ENCODE data around the gene TUBD1.
"Not testable (repeated sequence)": the region's sequence is repeated elsewhere in the genome, so short reads cannot be mapped to it uniquely, and the experiment has no call there.

Gene TUBD1

DNA sequence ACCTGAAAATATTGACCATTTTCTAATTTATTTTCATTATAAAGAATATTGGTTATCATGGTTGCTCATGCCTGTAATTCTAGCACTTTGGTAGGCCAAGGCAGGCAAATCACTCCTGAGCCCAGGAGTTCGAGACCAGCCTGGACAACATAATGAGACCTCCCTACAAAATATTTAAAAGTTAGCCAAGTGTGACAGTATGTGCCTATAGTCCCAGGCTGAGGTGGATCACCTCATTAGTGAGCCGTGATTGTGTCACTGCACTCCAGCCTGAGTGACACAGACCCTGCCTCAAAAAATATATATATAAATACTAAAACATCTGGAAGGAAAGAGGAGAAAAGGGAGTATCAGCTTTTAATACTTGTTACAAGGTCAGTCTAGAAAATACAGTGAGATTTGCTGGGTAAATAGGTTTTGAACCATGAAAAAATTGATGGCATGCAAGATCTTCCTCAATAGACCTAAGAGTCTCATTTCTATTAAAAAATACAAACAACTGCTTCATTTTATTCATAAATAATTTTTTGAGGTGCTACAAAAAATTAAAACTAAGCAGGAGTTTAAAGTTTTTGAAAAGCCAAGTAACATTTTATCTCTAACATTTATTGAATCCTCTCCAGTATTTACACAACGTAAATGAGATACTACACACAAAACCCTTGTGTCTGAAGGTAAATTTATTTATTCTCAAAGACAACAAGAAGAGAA is 47.7 kb downstream of the TUBD1 start:
- DNase-seq (ENCODE audit: low read depth): no peak
- TF ChIP-seq, protein P1, sequence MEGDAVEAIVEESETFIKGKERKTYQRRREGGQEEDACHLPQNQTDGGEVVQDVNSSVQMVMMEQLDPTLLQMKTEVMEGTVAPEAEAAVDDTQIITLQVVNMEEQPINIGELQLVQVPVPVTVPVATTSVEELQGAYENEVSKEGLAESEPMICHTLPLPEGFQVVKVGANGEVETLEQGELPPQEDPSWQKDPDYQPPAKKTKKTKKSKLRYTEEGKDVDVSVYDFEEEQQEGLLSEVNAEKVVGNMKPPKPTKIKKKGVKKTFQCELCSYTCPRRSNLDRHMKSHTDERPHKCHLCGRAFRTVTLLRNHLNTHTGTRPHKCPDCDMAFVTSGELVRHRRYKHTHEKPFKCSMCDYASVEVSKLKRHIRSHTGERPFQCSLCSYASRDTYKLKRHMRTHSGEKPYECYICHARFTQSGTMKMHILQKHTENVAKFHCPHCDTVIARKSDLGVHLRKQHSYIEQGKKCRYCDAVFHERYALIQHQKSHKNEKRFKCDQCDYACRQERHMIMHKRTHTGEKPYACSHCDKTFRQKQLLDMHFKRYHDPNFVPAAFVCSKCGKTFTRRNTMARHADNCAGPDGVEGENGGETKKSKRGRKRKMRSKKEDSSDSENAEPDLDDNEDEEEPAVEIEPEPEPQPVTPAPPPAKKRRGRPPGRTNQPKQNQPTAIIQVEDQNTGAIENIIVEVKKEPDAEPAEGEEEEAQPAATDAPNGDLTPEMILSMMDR (IDR thresholded peaks at IDR 0.05; ENCODE audit: control insufficient read depth, insufficient read depth, low read depth, low read length, missing control alignments): no peak
- H3K4me3 ChIP-seq (ENCODE audit: control insufficient read depth, low read depth, low read length): no peak overlapping the region

DNA sequence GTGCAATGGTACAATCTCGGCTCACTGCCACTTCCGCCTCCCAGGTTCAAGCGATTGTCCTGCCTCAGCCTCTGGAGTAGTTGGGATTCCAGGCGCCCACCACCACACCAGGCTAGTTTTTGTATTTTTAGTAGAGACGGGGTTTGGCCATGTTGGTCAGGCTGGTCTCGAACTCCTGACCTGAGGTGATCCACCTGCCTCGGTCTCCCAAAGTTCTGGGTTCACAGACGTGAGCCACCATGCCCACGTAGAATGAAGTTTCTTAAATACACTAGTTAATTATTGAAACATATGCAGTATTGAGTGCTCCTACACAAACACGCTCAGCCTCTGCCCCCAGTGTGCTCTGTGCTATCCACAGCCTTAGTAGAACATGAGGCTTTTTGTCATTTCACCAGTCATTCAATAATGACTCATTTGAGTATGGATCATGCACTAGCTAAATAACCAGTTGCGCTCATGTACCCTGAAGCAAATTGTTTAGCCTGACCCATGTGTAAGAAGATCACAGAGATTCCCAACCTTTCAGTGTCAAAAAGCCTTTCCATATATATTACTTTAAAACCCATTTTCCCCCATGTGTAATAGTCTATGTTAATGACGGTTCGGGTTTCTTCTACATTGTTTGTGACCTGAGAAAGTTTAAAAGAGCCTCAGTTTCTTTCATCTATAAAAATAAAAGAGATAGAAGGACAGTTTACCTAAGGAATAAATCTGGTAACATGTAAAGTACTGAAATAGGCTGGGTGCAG is 49.7 kb downstream of the TUBD1 start:
- DNase-seq (ENCODE audit: low read depth): peak; percentile 99
- TF ChIP-seq, protein P1 (IDR thresholded peaks at IDR 0.05; ENCODE audit: control insufficient read depth, insufficient read depth, low read depth, low read length, missing control alignments): no peak
- no peak overlapping the region for H3K4me3 ChIP-seq (ENCODE audit: control insufficient read depth, low read depth, low read length)

DNA sequence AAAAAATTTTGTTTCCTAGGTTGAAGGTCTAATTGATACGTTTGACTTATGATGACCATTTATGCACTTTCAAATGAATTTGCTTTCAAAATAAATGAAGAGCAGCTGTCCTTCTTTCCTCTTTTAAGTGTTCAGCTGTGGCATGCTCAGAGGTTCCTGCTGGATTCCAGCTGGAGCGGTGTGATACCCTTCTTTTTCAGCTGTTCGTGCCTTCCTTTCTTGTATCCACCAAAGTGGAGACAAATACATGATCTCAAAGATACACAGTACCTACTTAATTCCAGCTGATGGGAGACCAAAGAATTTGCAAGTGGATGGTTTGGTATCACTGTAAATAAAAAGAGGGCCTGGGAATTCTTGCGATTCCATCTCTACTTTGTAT is 50.9 kb downstream of the TUBD1 start:
- peak overlapping the region; percentile 68 for H3K4me3 ChIP-seq (ENCODE audit: control insufficient read depth, low read depth, low read length)
- not testable (repeated sequence) for DNase-seq (ENCODE audit: low read depth)

DNA sequence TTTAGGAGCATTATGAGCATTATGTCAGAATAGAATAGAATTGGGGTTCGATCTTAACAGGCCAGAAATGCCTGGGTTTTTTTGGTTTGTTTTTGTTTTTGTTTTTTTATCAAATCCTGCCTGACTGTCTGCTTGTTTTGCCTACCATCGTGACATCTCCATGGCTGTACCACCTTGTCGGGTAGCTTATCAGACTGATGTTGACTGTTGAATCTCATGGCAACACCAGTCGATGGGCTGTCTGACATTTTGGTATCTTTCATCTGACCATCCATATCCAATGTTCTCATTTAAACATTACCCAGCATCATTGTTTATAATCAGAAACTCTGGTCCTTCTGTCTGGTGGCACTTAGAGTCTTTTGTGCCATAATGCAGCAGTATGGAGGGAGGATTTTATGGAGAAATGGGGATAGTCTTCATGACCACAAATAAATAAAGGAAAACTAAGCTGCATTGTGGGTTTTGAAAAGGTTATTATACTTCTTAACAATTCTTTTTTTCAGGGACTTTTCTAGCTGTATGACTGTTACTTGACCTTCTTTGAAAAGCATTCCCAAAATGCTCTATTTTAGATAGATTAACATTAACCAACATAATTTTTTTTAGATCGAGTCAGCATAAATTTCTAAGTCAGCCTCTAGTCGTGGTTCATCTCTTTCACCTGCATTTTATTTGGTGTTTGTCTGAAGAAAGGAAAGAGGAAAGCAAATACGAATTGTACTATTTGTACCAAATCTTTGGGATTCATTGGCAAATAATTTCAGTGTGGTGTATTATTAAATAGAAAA is 51.5 kb downstream of the TUBD1 start:
- H3K4me3 ChIP-seq (ENCODE audit: control insufficient read depth, low read depth, low read length): peak overlapping the region; percentile 68
- DNase-seq (ENCODE audit: low read depth): not testable (repeated sequence)

DNA sequence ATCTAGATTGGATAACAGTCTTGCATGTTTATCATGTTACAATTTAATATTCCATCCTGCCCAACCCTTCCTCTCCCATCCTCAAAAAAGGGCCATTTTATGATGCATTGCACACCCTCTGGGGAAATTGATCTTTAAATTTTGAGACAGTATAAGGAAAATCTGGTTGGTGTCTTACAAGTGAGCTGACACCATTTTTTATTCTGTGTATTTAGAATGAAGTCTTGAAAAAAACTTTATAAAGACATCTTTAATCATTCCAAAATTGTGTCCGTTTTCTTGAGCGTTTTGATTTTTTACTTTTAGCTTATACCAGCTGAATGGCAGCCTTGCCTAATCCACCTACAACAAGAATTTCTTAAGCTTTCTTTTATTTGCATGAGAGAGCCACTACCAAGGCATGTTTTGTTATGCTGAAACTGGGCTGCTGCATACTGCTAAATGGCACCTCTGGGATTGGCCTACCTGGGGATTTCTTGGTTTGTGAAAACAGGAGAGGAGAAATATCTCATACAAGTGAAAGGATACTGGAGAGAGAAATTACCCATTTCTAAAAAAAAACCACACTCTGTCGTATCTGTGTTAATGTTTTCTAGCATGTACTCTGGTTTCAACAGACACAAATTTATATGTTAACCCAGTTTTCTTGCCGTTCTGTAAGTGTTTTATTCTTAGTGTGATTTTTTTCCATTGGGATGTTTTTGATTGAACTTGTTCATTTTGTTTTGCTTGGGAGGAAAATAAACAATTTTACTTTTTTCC is 52.2 kb downstream of the TUBD1 start:
- no peak for DNase-seq (ENCODE audit: low read depth)
- peak overlapping the region; percentile 68 for H3K4me3 ChIP-seq (ENCODE audit: control insufficient read depth, low read depth, low read length)
- TF ChIP-seq, protein P1 (IDR thresholded peaks at IDR 0.05; ENCODE audit: control insufficient read depth, insufficient read depth, low read depth, low read length, missing control alignments): no peak

DNA sequence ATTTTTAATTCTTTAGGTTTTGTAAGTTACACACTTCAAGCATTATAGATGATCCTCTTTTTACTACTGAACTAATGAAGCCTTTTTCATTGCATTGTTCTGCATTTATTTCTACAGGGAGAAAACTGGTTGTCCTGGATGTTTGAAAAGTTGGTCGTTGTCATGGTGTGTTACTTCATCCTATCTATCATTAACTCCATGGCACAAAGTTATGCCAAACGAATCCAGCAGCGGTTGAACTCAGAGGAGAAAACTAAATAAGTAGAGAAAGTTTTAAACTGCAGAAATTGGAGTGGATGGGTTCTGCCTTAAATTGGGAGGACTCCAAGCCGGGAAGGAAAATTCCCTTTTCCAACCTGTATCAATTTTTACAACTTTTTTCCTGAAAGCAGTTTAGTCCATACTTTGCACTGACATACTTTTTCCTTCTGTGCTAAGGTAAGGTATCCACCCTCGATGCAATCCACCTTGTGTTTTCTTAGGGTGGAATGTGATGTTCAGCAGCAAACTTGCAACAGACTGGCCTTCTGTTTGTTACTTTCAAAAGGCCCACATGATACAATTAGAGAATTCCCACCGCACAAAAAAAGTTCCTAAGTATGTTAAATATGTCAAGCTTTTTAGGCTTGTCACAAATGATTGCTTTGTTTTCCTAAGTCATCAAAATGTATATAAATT is 53.0 kb downstream of the TUBD1 start:
- no peak for DNase-seq (ENCODE audit: low read depth)
- TF ChIP-seq, protein P1 (IDR thresholded peaks at IDR 0.05; ENCODE audit: control insufficient read depth, insufficient read depth, low read depth, low read length, missing control alignments): no peak

More for the DNA sequence above, 53.0 kb downstream of the TUBD1 start:
- H3K4me3 ChIP-seq (ENCODE audit: control insufficient read depth, low read depth, low read length): peak overlapping the region; percentile 68

Data from AG09309 (cell line).